HepG2 (cell line): Measurements from ENCODE around the gene MYOM1. TPM values are rescaled to one million over a fixed set of nuclear protein-coding genes. Genes with fewer than 3 reads are reported as not detected.

Source experiments
- AGO1 ChIP-seq: fragments of 200-400 bp; formaldehyde crosslinking; IDR thresholded peaks from 2 replicates; pipeline ENCODE4 v1.6.1; 2017; ENCODE audit warnings: mild to moderate bottlenecking, low read depth, low read length, moderate library complexity; ENCODE audit not compliant: poor library complexity, severe bottlenecking
- ATF4 ChIP-seq, 2 experiments: fragments of 450-650 bp in 1 of 2; sonication (generic) in 1 of 2; formaldehyde crosslinking; IDR thresholded peaks; 2 replicates each; pipeline versions ENCODE4 v1.5.0 to v1.8.0; 2020 to 2022; ENCODE audit warnings: mild to moderate bottlenecking in 1 of 2, missing genetic modification reagents in 1 of 2
- CBX1 ChIP-seq: IDR thresholded peaks from one replicate; pipeline ENCODE4 v1.6.1; 2016; ENCODE audit warnings: antibody characterized with exemption, low read depth
- CC2D1A ChIP-seq: sonication (generic); formaldehyde crosslinking; IDR thresholded peaks from 2 replicates; pipeline ENCODE4 v1.8.1; 2023; ENCODE audit warnings: mild to moderate bottlenecking, missing genetic modification reagents
- CREBL2 ChIP-seq: sonication (generic); formaldehyde crosslinking; IDR thresholded peaks from 2 replicates; pipeline ENCODE4 v1.8.1; 2023; ENCODE audit warnings: missing genetic modification reagents, mild to moderate bottlenecking, borderline replicate concordance
- DZIP1 ChIP-seq: sonication (generic); formaldehyde crosslinking; IDR thresholded peaks from 2 replicates; pipeline ENCODE4 v1.5.0; 2020; ENCODE audit warnings: mild to moderate bottlenecking, missing genetic modification reagents
- EZH2 ChIP-seq: conservative IDR thresholded peaks from 2 replicates; pipeline ENCODE4 v1.6.1; 2012; ENCODE audit warnings: mild to moderate bottlenecking, low read depth, low read length, moderate library complexity
- FLYWCH1 ChIP-seq: sonication (generic); formaldehyde crosslinking; IDR thresholded peaks from 2 replicates; pipeline ENCODE4 v1.8.1; 2023; ENCODE audit warnings: mild to moderate bottlenecking, missing genetic modification reagents
- HNRNPUL1 ChIP-seq: fragments of 200-400 bp; formaldehyde crosslinking; IDR thresholded peaks from 2 replicates; pipeline ENCODE4 v1.6.1; 2017; ENCODE audit warnings: low read depth, mild to moderate bottlenecking, low read length, moderate library complexity
- KLF15 ChIP-seq: sonication (generic); formaldehyde crosslinking; IDR thresholded peaks from 2 replicates; pipeline ENCODE4 v1.8.1; 2023; ENCODE audit warnings: borderline replicate concordance, mild to moderate bottlenecking, inconsistent platforms, missing genetic modification reagents, mixed read lengths
- KMT2A ChIP-seq: sonication (generic); formaldehyde crosslinking; IDR thresholded peaks from 2 replicates; pipeline ENCODE4 v1.4.0; 2020; ENCODE audit warnings: missing genetic modification reagents
- MATR3 ChIP-seq: sonication (generic); formaldehyde crosslinking; IDR thresholded peaks from 2 replicates; pipeline ENCODE4 v1.4.0; 2020; ENCODE audit warnings: missing genetic modification reagents
- MAZ ChIP-seq, 2 experiments: sonication (generic) in 1 of 2; formaldehyde crosslinking in 1 of 2; IDR thresholded peaks; 2 replicates each; pipeline versions ENCODE4 v1.5.0 to v1.6.1; 2012 to 2020; ENCODE audit warnings: low read depth in 2 of 2, mild to moderate bottlenecking in 2 of 2, borderline replicate concordance in 1 of 2, improper control_type of control experiment in 1 of 2, low read length in 1 of 2, missing genetic modification reagents in 1 of 2, moderate library complexity in 1 of 2
- MZF1 ChIP-seq: sonication (generic); formaldehyde crosslinking; IDR thresholded peaks from 2 replicates; pipeline ENCODE4 v1.8.1; 2023; ENCODE audit warnings: mild to moderate bottlenecking, missing genetic modification reagents, borderline replicate concordance
- PAX8 ChIP-seq: sonication (generic); formaldehyde crosslinking; IDR thresholded peaks from 2 replicates; pipeline ENCODE4 v1.8.0; 2022; ENCODE audit warnings: mild to moderate bottlenecking, missing genetic modification reagents, borderline replicate concordance
- PCBP1 ChIP-seq: fragments of 200-400 bp; formaldehyde crosslinking; IDR thresholded peaks from 2 replicates; pipeline ENCODE4 v1.6.1; 2017; ENCODE audit warnings: mild to moderate bottlenecking, low read depth, low read length, borderline replicate concordance
- PLRG1 ChIP-seq: fragments of 450-650 bp; conservative IDR thresholded peaks from 2 replicates; pipeline ENCODE4 v1.6.1; 2016
- RFX5 ChIP-seq: IDR thresholded peaks from 2 replicates; pipeline ENCODE4 v1.6.1; 2011; ENCODE audit warnings: low read depth, low read length, improper control_type of control experiment
- RFXAP ChIP-seq: sonication (generic); formaldehyde crosslinking; IDR thresholded peaks from 2 replicates; pipeline ENCODE4 v1.4.0; 2020; ENCODE audit warnings: missing genetic modification reagents, borderline replicate concordance
- TFDP2 ChIP-seq: sonication (generic); formaldehyde crosslinking; IDR thresholded peaks from 2 replicates; pipeline ENCODE4 v1.4.0; 2020; ENCODE audit warnings: missing genetic modification reagents
- ZNF10 ChIP-seq: sonication (generic); formaldehyde crosslinking; IDR thresholded peaks from 2 replicates; pipeline ENCODE4 v1.4.0; 2020; ENCODE audit warnings: mild to moderate bottlenecking, low read depth, missing genetic modification reagents, borderline replicate concordance
- ZNF24 ChIP-seq: fragments of 450-650 bp; IDR thresholded peaks from 2 replicates; pipeline ENCODE4 v1.6.1; 2017; ENCODE audit warnings: antibody characterized with exemption, mild to moderate bottlenecking
- ZNF558 ChIP-seq: sonication (generic); formaldehyde crosslinking; IDR thresholded peaks from 2 replicates; pipeline ENCODE4 v1.9.0; 2022; ENCODE audit warnings: mild to moderate bottlenecking, missing genetic modification reagents, borderline replicate concordance
- ZNF569 ChIP-seq: sonication (generic); formaldehyde crosslinking; IDR thresholded peaks from 2 replicates; pipeline ENCODE4 v1.5.0; 2020; ENCODE audit warnings: mild to moderate bottlenecking, missing genetic modification reagents, moderate library complexity, borderline replicate concordance
- ZSCAN12 ChIP-seq: sonication (generic); formaldehyde crosslinking; IDR thresholded peaks from 2 replicates; pipeline ENCODE4 v1.9.0; 2021; ENCODE audit warnings: mild to moderate bottlenecking, missing genetic modification reagents
- polyA plus RNA-seq, 8 experiments: library from polyadenylated mRNA; depleted of rRNA in 3 of 8; stranded (reverse) in 7 of 8; unstranded in 1 of 8; fragments of >200 nt; fragmentation: Illumina TruSeq in 4 of 8; extraction: Trizol in 4 of 8; gene quantifications; 2 replicates each; pipeline versions ENCODE4 v1.2.1 to v1.2.3, GENCODE V29; 2011 to 2016; ENCODE audit warnings: low read depth in 4 of 8, missing spikeins in 1 of 8, mixed read lengths in 1 of 8; ENCODE audit not compliant: insufficient read depth in 1 of 8
- total RNA-seq, 5 experiments: library from RNA; depleted of rRNA; stranded (reverse); fragments of >200 nt; fragmentation: Illumina TruSeq; extraction: Trizol; gene quantifications; 2 replicates each; pipeline ENCODE4 v1.2.3, GENCODE V29; 2016; ENCODE audit warnings: low read depth in 1 of 5

Gene MYOM1
- total and polyA plus RNA-seq, 2 of the 13 experiments (the other 11 are each of a cell fraction or from before 2014, with no cell fraction given) = 0.46 to 0.98 TPM

- no peak for TF ChIP-seq HNRNPUL1
- TF ChIP-seq MAZ (IDR thresholded peaks at IDR 0.05; ENCODE audit: borderline replicate concordance, low read depth, low read length) = no peak
- TF ChIP-seq MAZ (CRISPR knock-in tag; IDR thresholded peaks at IDR 0.05; ENCODE audit: low read depth) = peak; percentile 74
- no peak for TF ChIP-seq ZSCAN12 (CRISPR knock-in tag)
- no peak for TF ChIP-seq CREBL2 (CRISPR knock-in tag)
- peak; percentile 61 for TF ChIP-seq AGO1
- TF ChIP-seq CC2D1A (CRISPR knock-in tag) = no peak
- TF ChIP-seq ATF4 (CRISPR knock-in tag; IDR thresholded peaks at IDR 0.05) = no peak
- no peak; the same call in 1 of the 2 replicates for TF ChIP-seq ZNF24
- peak; percentile 20 for TF ChIP-seq CBX1
- TF ChIP-seq TFDP2 (CRISPR knock-in tag) = peak; percentile 58
- TF ChIP-seq DZIP1 = no peak
- no peak for TF ChIP-seq MATR3
- TF ChIP-seq MZF1 (CRISPR knock-in tag) = no peak
- TF ChIP-seq PAX8 (CRISPR knock-in tag) = no peak
- TF ChIP-seq ZNF558 (CRISPR knock-in tag) = peak; percentile 74; the same call in 1 of the 2 replicates
- peak; percentile 79 for TF ChIP-seq KMT2A (CRISPR knock-in tag)
- TF ChIP-seq KLF15 (CRISPR knock-in tag) = no peak
- TF ChIP-seq PCBP1 = 0 out of 2 replicates have a peak, but pooled peaks have one; percentile 27
- no peak for TF ChIP-seq RFXAP
- no peak for TF ChIP-seq ZNF569 (CRISPR knock-in tag)
- TF ChIP-seq ZNF10 (CRISPR knock-in tag) = 0 out of 2 replicates have a peak, but pooled peaks have one; percentile 53
- TF ChIP-seq EZH2 = no peak
- peak; percentile 32; the same call in 1 of the 2 replicates for TF ChIP-seq RFX5
- TF ChIP-seq PLRG1 = no peak
- TF ChIP-seq FLYWCH1 (CRISPR knock-in tag) = no peak
Observed at GRCh38 chr18:3247240-3248061, 27.7 kb upstream of the MYOM1 start, which contains the start of gene MYL12A (continued).
